NCI-H82 treated with DMSO at 0.1 percent for 48 hours (cell line): ENCODE data around the gene AAGAB.

Source experiments
- DNase-seq: peaks from one replicate; lab custom pipeline; 2025; ENCODE audit not compliant: unreplicated experiment; lab: John Stamatoyannopoulos, UW

AAGAB gene

DNA sequence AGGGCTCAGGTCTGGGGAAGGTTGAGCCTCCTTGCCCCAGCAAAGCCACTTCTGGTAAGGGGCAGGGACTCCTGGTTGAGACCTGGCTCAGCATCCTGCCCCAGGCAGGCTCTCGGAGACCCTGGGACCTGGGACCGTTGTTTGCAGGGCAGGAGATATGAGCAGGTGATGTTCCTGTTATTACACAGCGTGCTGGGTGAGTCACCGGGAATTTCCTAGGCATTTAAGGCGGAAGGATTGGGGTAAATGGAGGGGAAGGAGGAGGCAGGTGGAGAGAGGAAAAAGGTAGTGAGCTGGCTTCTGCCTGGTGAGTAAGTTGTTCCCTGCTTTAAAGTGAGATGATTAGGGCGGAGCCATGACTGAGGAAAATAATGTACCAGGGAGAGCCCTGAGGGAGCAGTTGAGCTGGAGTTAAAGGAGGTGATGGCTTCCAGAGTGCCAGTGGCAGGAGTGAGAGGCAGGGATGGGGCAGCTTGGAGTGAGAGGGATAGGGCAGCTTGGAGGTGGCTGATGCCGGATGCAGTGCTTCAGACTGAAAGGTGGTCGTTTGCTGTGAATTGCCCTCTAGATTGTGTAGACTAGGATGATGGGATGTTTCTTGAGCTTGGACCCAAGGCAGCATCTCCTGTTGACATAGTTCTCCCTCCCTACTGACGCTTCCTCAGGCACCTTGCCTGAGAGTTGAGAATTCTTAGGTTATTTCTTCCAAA, 79.4 kb downstream of the AAGAB start:
- no peak for DNase-seq

DNA sequence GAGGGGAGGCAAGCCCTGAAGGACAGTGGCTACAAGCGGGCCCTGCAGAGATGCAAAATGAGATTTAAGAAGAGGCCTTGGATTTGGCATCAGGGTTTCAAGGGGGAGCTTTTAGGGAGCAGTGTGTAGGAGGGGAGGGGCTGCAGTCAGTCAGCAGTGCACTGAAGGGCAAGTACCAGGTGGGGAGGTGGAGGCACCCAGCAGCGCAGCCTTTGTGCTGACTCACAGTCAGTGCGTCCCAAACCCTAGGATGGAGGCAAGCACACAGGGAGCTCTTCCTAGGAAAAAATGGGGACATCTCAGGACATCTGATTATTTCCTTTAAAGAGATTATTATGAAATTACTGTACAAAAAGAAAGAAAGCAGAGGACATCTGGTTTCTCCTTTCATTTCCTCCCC, 80.0 kb downstream of the AAGAB start:
- DNase-seq: no peak

DNA sequence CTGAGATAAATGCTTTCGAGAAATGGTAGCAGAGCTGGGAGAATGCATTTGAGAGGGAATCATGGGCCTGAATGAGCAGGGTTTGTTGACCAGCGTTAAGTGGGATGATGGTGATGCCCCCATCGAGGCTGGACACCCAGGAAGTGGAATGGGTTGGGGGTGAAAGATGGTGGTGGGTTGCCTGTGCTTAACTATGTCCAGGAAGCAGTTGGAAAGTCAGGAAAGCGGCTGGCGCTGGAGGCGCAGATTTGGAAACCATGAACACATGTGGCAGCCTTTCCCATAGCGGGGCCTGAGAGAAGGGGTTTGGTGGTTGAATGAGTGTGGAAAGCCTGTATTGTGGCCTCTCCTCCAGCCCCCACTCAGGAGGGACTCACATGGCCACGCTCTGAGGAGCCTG, 80.7 kb downstream of the AAGAB start:
- DNase-seq: no peak

DNA sequence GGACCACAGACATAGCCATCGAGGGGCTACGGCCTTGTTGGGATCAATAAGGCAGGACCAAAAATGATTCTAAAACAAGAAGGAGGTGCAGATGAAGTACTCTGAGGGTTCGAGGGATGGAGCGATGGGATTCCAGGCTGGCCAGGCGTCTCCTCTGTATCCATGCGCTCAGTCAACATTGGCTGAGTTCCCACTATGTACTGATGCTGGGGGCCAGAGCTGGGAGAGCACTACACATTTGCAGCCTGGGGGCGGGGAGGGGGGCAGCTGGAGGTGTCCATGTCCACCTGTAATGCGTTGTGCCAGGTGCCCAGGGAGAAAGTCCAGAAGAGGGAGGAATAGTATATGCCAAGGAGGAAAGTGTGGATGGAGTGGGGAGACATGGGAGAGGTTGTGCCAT, 81.5 kb downstream of the AAGAB start:
- DNase-seq: no peak

DNA sequence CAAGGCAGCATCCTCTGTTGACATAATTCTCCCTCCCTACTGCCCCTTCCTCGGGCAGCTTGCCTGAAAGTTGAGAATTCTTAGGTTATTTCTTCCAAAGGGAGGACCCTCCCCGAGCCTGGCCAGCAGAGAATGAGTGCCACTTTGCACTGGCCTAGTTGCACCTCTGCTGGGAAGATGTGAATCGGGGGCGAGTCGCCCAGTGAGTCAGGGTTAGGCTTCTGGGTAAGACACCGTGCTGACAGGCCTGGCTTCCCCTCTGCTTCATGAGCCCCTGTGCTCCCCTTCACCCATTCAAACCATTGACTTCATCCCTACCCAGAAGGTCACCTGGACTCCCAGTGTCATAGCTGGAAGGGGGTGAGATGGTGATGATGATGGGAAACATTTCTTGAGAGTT, 82.3 kb downstream of the AAGAB start:
- no peak for DNase-seq

DNA sequence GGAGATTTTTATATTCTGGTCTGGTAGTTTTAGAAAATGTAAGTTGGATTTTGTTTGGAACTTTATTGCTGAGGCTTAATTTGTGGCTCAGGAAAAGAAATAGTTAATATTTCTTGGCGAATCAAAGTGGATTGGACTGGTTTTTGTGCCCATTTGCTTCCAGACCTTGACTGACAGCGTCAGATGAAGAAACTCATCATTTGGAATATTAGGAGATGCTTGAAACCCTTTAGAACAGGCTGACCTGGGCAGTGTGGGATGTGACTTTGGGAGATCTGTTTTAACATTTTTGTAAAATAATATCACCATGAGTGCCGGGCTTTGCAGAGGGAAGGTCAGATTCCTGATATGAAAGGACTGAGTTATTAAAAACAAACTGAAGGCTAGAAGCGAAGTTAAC, 83.0 kb downstream of the AAGAB start:
- no peak for DNase-seq

DNA sequence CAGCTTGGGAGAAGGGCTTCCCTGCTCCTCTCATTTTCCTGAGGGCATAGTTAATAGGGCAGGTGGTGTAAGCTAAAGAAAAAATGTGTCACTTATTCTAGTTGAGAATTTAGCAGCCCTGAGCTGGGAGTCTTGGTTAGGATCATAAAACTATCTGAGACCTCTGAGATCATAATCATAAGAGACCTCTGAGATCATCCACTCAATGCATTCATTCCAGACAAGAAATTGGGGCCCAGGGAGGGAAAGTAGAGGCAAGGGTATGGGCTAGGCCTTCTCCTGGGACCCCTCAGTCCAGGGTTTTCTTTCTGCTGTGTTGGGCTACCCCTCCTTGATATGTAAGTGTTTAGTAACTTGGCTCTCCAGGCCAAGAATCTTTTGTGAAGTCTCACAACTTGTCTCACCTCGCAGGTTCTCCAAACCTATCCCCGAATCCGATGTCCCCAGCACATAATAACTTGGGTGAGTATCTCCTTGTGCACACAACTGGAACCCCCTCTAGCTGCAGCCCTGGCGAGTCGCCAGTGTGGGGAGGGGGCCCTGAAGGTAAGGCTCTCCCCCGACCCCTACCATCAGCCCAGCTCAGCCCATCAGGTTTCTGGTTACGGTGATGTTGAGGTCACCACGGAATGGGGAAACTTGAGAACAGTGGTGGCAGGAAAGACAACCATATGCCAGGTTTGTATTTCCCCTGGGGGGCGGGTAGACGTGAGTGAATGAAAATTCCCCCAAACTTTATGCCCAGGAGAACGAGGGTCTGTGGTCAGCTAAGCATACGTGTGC, 84.1 kb downstream of the AAGAB start:
- no peak for DNase-seq

DNA sequence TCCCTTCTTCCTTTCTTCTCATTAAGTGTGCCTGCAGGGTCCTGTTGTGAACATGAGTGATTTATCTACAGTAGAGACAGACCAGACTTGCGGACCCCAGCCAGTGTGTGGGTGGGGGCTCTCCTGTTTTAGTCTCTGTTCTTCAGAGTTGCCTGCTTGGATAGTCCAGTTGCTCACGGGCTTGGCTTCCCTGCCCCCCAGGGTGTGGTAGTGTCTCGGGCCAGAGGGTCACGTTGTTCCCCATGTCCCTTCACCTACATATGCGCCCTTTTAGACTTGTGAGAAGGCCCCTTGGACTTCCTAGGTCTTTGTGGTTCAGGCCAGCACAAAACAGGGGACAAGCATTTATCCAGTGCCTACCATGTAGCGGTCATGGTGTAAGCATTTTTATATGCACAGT, 85.8 kb downstream of the AAGAB start:
- DNase-seq: no peak

DNA sequence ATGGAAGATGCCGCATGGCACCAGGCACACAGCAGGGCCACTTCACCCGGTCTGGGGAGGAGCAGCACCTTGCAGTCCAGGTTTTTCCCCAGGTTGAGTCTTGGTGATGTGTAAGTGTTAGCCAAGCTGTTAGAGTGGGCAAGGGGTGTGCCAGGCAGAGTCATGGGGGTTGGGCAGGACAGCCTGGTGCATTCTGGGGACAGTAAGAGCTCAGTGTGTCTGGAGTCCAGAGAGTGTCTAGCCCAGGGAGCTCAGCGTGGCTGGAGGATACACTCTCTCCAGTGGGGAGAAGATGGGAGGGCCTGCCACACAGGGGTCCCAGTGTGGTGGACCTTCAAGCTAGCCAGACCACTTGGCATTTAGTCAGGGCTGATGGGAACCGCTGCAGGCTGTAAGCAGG, 87.4 kb downstream of the AAGAB start:
- DNase-seq: no peak

DNA sequence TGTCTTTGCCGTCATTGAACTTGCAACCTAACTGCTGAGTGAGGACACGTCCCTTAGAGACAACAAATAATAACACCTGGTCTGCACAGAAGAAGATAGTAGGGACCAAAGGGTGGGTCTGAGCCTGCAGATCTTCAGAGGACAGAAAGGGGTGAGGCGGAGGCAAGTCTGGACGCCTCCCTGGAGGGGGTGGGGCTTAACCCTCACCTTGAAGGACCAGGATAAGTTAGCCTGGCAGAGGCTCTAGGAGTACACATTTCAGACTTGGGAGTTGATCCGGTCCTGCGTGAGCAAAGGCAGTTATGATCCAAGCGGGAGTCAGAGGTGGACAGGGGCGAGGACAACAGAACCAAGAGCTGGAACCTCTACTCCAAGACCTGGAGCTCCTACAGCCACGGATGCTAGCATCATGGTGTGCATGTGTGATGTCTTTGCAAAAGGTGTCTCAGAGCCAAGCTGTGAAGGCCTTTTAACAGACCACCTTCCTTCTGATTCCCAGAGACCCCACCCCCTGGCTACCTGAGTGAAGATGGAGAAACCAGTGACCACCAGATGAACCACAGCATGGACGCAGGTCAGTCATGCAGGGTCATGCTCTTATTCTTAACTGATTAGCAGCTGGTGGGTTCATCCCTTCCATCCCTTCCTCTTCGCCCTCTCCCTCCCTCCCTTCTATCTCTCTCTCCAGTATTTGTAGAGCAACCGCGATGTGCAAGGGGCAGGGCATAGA, 88.0 kb downstream of the AAGAB start:
- no peak for DNase-seq

DNA sequence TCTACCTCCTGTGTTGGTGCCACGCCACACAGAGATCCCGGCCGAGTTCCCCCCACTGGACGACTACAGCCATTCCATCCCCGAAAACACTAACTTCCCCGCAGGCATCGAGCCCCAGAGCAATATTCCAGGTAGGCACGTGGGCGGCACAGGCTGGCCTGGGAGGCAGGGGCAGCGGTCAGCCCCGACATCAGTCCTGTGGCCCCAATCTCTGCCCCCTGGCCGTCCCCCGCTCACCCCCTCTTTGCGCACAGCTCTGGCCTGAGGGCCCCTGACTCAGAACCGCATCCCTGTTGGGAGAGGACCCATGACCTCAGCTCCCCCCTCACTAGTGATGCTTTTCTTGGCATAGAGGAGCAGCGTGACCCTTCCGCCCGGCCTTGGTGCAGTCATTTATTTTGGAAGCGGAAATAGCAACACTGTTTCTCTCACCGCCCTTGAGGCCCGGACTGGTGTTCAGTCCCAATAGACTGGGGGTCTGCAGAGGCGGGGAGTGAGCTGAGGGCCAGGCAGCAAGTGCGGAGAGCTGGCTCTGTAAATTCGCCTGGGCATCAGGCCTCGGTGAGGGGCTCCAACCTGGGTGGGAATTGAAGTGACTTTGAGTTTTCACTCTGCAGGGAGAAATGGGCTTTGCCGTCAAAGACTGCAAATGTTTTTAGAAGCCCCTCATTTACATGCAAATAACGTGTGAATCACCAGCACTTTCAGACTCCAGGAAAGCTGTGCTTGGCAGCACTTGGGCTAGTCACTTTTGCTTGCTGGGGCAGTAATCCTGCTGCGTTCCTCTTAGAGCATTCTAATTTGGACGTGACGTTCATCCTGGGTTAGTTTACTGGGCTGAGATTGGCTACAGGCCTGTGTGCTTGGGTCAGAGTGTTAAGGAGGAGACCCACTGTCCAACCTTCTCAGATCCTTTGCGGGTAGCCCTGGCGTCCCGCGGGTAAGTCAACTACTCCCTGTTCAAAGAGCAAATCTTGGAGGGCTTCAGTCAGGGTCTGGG, 88.9 kb downstream of the AAGAB start:
- no peak for DNase-seq

DNA sequence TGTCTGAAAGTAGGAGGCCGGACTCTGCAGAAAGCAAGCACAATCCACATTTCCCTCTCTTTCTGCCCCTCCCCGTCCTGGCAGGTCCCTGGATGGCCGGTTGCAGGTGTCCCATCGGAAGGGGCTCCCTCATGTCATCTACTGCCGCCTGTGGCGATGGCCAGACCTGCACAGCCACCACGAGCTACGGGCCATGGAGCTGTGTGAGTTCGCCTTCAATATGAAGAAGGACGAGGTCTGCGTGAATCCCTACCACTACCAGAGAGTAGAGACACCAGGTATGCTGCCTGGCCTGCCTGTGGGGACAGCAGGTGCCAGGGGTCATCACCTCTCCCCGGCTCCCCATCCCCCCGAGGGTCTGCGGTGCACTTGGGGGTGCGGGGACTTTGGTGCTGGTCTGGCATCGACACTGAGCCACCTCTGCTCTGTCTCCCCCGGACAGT, 89.6 kb downstream of the AAGAB start:
- no peak for DNase-seq

DNA sequence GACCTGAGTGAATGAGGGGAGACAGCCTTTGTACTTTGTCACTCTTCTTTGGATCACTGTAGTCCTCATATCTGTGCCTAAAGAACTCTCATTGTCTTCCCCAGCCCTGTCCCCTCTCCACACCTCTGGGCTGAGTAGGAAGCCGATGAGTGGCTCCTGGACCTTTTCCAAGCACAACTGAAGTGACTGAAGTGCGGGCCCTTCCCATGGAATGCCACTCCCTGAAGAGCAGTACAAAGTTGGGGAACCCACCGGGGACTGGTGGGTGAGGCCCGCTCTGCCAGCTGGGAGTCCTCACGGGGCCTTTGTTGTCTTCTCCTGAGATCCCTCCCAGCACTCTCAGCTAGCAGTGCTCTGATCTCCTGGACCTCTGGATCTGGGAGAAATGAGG, 90.1 kb downstream of the AAGAB start:
- no peak for DNase-seq

DNA sequence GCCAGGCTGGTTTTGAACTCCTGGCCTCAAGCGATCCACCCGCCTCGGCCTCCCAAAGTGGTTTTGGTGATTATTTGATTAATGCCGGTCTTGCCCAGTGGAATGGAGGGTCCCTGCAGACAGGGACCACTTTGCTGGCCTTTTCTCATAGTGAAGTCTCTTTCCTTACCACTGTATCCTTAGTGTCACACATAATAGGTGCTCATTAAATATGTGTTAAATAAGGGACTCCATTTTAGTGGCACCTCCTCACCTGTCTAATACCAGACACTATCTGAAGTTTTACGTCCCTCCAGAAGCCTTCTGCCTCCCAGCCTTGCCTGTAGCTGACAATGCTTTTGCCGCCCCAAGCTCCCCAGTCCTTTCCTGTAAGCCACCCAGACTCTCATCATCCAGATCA, 91.3 kb downstream of the AAGAB start:
- DNase-seq: no peak

DNA sequence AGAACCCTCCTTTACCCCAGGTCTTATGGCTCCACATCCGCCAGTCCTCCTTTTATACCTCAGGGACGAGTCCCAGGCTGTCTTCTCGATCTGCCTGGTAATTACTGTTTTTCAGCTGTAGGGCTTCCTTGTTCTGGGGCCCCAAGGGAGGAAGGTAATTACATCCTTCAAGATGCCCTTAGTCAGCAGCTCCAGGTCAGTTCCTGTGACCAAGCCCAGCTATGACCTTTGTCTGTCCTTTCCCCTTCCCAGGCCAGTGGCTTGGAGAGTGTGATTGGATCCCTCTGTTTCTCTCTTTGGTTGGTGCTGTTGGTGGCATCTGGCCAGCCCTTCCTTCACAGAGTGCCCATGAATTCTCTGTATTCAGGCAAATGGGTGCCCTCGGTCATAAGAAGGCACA, 92.6 kb downstream of the AAGAB start:
- no peak for DNase-seq

DNA sequence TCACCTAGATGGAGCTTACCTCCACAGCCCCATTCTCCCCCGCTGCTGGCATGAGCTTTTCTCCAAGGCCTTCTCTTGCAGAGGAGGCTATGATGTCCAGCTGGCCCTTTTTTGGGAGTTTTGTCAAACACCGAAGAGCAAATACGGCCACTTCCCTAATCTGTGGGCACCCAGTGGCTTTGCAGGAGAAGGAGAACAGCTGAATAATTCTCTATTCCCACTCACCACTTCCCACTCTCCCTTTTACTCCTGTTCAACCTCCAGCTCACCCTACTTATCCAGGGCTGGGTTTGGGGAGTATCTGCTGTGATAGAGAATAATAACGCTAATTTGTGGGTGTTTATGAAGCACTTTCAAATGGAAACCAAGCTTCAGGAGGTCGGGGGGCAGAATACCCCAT, 93.0 kb downstream of the AAGAB start:
- no peak for DNase-seq

DNA sequence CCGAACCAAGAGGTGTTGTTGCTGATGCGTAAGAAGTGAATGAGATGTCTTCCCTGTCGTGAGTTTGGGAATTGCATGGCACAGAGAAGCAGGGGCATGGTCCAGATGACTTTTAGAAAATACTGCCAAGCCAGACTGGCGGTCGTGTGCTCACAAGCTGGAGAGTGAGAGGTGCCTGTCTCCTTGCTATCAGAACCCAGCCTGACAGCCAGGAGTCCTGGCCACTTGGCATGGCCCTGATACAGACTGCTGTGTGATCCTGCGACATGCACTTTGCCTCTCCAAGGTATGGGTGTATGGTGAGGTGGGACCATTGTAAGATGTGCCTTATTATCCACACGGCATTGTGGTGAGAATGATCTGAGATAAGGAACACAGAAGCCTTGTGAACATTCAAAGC, 96.1 kb downstream of the AAGAB start:
- no peak for DNase-seq

DNA sequence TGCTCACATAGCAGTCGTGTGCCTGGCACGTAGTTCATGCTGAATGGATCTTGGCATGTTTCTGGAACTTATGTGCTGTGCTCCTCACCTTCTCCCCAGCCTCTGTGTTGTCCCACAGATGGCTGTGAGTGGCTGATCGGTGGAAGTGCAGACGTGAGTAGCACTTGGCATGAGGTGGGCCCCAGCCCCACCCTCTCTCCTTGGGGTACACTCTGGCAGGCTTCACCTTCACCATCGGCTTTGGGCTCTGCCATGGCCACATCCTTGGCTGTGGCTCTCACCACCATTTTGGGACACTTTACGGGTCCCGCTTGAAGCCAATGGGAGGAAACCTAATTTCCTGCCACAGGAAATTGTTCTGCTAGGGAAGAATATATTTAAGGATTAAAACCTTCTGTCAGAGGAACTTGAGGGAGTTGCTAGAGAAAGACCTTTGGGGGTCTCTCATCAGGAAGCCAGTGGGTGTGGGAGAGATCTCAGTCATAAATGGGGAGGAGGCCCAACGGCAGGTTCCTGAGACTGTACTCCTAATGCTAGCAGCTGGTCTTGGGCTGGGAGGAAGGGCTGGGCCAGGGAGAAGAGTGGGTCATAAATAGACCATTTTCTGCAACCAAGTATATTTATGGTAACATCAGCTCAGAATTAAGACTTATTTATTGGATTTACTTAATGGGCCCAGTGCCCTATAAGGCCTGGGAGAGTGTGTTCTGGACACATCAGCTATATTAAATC, 96.8 kb downstream of the AAGAB start:
- DNase-seq: no peak

DNA sequence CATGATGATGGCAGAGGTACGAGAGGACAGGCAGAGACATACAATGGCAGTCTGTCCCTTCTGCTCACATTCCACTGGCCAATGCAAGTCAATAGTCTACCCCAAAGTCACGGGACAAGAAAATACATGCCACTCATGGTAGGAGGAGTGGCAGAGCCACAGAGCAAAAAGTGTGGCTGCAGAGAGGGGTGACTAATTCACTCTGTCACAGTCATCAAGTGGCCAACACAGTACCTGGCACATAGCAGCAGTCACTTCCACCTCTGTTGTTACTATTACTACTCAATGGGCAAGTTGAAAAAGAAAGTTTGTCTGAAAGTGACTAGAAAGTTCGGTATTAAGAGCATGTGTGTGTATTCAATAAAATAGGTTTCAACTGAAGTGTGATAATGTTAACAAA, 97.6 kb downstream of the AAGAB start:
- DNase-seq: no peak

DNA sequence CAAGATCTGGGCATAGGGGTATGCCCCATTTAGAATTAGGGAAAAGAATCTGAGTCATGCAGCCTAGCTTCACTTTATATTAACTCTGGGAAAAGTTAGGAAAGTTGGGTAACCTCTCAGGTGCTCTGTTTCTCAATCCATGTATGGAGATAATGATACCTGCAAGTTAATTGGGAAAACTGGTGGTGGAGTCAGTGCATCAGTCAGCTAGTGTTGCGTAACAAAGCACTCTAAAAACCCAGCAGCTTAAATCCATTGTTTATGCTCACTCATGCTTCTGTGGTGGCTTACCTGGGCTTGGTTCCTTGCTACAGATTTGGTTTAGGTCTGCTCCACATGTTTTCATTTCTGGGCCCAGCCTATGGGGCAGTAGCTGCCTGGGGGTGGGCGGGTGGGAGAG, 98.0 kb downstream of the AAGAB start:
- DNase-seq: no peak
